ENCODE data around the gene SLC39A11.

The SLC39A11 gene

DNA sequence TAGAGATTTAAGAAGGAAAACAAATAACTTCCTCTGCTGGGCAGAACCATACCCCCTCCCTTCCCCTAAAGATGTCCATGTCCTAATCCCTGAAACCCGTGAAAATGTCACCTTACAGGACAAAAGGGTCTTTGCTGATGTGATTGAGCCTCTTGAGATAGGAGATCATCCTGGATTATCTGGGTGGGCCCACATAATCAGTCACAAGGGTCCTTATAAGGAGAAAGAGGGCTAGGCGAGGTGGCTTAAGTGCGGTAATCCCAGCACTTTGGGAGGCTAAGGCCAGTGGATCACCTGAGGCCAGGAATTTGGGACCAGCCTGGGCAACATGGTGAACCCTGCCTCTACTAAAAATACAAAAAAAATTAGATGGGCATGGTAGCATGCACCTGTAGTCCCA is 12.0 kb upstream of the SLC39A11 start:
- Mint-ChIP-seq H3K4me1 (peaks cover 8% of the 10 kb centered on the region), H3K4me3 (no peak overlapping the region), H3K27me3 (ENCODE audit: low read depth) (peaks cover 6% of the 10 kb centered on the region), H3K27ac (no peak overlapping the region), H3K36me3 (ENCODE audit: low read depth) (no peaks in the 10 kb centered on the region), H3K9me3 (peaks cover 8% of the 10 kb centered on the region)
- TF ChIP-seq, protein P1, sequence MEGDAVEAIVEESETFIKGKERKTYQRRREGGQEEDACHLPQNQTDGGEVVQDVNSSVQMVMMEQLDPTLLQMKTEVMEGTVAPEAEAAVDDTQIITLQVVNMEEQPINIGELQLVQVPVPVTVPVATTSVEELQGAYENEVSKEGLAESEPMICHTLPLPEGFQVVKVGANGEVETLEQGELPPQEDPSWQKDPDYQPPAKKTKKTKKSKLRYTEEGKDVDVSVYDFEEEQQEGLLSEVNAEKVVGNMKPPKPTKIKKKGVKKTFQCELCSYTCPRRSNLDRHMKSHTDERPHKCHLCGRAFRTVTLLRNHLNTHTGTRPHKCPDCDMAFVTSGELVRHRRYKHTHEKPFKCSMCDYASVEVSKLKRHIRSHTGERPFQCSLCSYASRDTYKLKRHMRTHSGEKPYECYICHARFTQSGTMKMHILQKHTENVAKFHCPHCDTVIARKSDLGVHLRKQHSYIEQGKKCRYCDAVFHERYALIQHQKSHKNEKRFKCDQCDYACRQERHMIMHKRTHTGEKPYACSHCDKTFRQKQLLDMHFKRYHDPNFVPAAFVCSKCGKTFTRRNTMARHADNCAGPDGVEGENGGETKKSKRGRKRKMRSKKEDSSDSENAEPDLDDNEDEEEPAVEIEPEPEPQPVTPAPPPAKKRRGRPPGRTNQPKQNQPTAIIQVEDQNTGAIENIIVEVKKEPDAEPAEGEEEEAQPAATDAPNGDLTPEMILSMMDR (IDR thresholded peaks at IDR 0.05; ENCODE audit: unreplicated experiment in 3 of 3), result no peak

DNA sequence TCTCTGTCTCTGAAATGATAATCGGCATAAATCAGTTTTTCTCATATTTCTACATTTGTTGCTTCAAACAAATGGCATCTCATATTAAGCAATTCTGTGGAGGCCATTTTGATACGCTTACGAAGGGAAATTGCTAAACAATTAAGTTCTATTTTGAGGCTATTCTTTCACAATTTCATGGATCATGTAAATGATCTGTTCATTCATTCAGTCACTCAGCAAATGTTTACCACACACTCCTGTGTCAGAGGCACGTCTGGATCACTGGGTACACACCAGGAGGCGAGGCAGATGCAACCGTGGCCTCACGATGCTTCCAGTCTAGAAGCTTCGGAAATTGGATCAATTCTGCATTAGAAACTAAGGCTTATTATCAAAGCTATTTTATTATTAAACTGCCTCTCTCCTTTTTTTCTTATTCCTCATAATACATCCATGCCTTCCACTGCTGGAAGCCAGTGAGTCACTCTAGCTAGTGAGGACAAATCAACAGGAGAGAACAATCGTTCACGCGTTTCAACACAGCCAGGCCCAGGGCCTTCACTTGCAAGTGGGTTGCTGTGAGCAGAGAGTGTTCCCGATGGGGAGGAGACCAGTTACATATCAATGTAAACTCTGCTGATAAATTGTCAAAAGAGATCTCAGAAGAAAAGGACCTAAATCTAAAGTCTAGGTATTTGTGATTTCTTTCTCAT is 11.3 kb upstream of the SLC39A11 start:
- no peak overlapping the region for H3K27ac Mint-ChIP-seq

DNA sequence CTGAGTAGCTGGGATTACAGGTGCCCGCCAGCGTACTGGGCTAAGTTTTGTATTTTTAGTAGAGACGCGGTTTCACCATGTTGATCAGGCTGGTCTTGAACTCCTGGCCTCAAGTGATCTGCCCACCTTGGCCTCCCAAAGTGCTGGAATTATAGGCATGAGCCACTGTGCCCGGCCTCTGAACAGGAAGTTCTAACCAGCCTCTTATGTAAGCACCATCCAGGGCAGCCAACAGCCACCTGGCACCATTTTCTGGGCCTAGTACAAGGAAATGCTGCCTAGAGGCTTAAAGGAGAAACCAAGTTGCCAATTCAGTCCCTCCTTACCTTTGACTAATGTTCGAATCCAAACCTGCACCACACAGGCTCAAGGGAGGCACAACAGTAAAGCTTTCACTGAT is 8.5 kb upstream of the SLC39A11 start:
- H3K9me3 Mint-ChIP-seq, result peaks cover 8% of the 10 kb centered on the region
- H3K4me1 Mint-ChIP-seq, result no peaks in the 10 kb centered on the region
- no peak overlapping the region for H3K27ac Mint-ChIP-seq
- H3K36me3 Mint-ChIP-seq (ENCODE audit: low read depth), result no peaks in the 10 kb centered on the region
- H3K27me3 Mint-ChIP-seq (ENCODE audit: low read depth), result peaks cover 12% of the 10 kb centered on the region
- TF ChIP-seq, protein P1 (IDR thresholded peaks at IDR 0.05; ENCODE audit: unreplicated experiment in 3 of 3), result no peak
- no peak overlapping the region for H3K4me3 Mint-ChIP-seq

More for the DNA sequence above, 11.3 kb upstream of the SLC39A11 start:
- H3K4me3 Mint-ChIP-seq, result no peak overlapping the region
- TF ChIP-seq, protein P1 (IDR thresholded peaks at IDR 0.05; ENCODE audit: unreplicated experiment in 3 of 3), result no peak
- H3K27me3 Mint-ChIP-seq (ENCODE audit: low read depth), result peaks cover 5% of the 10 kb centered on the region
- H3K36me3 Mint-ChIP-seq (ENCODE audit: low read depth), result no peaks in the 10 kb centered on the region
- peaks cover 8% of the 10 kb centered on the region for H3K9me3 Mint-ChIP-seq
- peaks cover 8% of the 10 kb centered on the region for H3K4me1 Mint-ChIP-seq

DNA sequence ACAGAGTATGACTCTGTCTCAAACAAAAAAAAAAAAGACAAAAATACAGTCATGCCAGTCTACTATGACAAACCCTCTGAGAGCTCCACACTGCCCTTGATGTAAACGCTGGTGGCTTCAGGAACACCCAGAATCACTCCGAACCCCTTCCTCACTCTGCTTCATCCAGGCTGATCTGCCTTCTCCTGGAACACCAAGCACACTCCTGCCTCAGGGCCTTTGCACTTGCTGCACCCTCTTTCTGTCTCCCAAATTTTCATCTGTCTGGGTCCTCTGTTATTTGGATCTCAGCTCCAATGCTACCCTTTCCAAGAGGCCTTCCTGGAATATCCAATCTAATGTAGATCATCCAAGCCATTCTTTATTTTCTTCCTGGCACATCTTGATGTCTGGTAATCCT is 7.9 kb upstream of the SLC39A11 start:
- H3K4me3 Mint-ChIP-seq, result no peak overlapping the region
- H3K4me1 Mint-ChIP-seq, result no peaks in the 10 kb centered on the region
- no peak overlapping the region for H3K27ac Mint-ChIP-seq
- peaks cover 8% of the 10 kb centered on the region for H3K9me3 Mint-ChIP-seq
- H3K27me3 Mint-ChIP-seq (ENCODE audit: low read depth), result peaks cover 8% of the 10 kb centered on the region
- TF ChIP-seq, protein P1 (IDR thresholded peaks at IDR 0.05; ENCODE audit: unreplicated experiment in 3 of 3), result no peak
- H3K36me3 Mint-ChIP-seq (ENCODE audit: low read depth), result no peaks in the 10 kb centered on the region

DNA sequence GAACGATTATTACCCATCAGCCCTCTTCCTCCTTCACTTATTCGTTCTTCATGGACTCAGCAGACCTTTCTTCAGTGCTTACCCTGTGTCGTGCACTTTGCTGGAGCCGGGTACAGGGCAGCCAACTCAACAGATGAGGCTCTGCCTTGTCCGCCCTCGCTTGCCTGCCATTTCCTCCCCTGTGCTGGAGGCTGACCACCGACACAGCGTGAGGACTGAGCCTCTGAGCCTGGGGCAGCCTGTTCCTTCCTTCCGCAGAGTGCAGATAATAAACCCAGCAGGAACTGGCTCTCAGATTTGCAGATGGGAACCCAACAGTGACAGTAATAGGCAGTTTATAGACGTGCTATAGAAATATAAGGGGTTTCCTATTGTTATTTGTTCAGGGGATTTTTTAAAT is 7.0 kb upstream of the SLC39A11 start:
- Mint-ChIP-seq H3K4me3 (no peak overlapping the region), H3K4me1 (no peaks in the 10 kb centered on the region), H3K36me3 (ENCODE audit: low read depth) (no peaks in the 10 kb centered on the region)

More for the DNA sequence above, 7.0 kb upstream of the SLC39A11 start:
- no peak overlapping the region for H3K27ac Mint-ChIP-seq
- H3K9me3 Mint-ChIP-seq, result peaks cover 6% of the 10 kb centered on the region
- TF ChIP-seq, protein P1 (IDR thresholded peaks at IDR 0.05; ENCODE audit: unreplicated experiment in 3 of 3), result no peak
- H3K27me3 Mint-ChIP-seq (ENCODE audit: low read depth), result peaks cover 8% of the 10 kb centered on the region
